Heart left ventricle (tissue), 13 donors: ENCODE results near the gene LMO2.

Experiments used
- POLR2A ChIP-seq, 2 donors: fragments of 450-650 bp; IDR thresholded peaks; one replicate each; pipeline ENCODE4 v1.6.1; 2017; ENCODE audit warnings: antibody characterized with exemption in 2 of 2, mild to moderate bottlenecking in 2 of 2, moderate library complexity in 2 of 2
- TF ChIP-seq, protein P1 (sequence below), 12 donors: fragments of 200-600 bp; sonication (generic) in 4 of 12; IDR thresholded peaks; one replicate each; pipeline versions ENCODE4 v1.5.0 to v1.8.0; 2018 to 2022; ENCODE audit warnings: antibody characterized with exemption in 12 of 12, mild to moderate bottlenecking in 5 of 12
- donor health status: ischemic (EF 13 %, LVEDD 7.1; RV severe dilation, severe dysfunction).
- donor health status: DM: no; HTN: yes; CAD: no.
- donor health status: DM: no; HTN: no; CAD: no.
- donor health status: ischemic (EF 25% LVEDD 6.9; RV normal size, moderate dysfunction).
- donor health status: ischemic (EF 25% LVEDD 5.7; RV mildly dilated, moderate dysfunction).
- donor health status: ischemic (EF 35%, LVEDD 5.7; RV mildly dilated, moderate dysfunction).
- donor health status: nonischemic (EF 11% LVEDD 7.7; RV severe dilation, severe dysfunction).
- donor health status: DM: yes; HTN: yes; CAD: no.
- donor health status: PGD.
- donor health status: ischemic (EF 29% LVEDD 5.4; RV normal size, mild dysfunction).
- donor health status: nonischemic (EF 23%, LVEDD 6.1; RV moderate dilation, normal function).

DNA sequence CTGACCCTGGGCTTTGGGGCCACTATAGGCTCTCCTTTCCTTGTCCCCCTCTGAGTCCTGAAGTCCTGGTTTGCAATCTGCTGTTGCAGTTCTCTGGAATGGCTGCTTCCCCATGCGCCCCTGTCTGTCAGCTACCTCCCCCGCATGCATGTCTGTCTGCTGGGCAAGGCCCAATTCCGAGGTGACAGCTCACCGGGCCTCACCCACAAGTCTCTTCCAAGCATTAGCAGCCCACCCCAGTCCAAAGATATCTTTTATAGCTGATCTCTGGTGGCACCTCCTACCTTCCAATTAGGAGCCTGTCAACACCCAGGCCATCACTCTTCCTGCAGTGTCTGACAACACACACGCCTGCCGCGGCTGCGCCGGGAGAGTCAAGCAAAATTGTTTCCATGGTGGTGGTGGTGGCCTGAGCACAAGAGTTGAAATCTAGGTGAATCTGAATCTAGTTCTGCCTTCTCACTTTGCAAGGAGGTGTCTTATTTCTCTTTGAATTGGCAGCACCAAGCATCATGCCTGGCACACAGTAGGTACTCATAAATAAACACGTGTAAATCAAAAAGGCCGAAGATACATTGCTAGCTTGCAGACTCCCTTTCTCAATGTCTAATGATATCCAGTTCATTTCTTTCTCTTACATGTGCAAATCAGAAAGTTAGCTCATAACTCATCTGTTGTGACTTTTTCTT, 1.2 kb upstream of the LMO2 start:
- TF ChIP-seq, protein P1, sequence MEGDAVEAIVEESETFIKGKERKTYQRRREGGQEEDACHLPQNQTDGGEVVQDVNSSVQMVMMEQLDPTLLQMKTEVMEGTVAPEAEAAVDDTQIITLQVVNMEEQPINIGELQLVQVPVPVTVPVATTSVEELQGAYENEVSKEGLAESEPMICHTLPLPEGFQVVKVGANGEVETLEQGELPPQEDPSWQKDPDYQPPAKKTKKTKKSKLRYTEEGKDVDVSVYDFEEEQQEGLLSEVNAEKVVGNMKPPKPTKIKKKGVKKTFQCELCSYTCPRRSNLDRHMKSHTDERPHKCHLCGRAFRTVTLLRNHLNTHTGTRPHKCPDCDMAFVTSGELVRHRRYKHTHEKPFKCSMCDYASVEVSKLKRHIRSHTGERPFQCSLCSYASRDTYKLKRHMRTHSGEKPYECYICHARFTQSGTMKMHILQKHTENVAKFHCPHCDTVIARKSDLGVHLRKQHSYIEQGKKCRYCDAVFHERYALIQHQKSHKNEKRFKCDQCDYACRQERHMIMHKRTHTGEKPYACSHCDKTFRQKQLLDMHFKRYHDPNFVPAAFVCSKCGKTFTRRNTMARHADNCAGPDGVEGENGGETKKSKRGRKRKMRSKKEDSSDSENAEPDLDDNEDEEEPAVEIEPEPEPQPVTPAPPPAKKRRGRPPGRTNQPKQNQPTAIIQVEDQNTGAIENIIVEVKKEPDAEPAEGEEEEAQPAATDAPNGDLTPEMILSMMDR (IDR thresholded peaks at IDR 0.05): no peak
- no peak for TF ChIP-seq POLR2A (IDR thresholded peaks at IDR 0.05)
